ENCODE data around the gene BICC1. TPM values are rescaled to one million over a fixed set of nuclear protein-coding genes. Genes with fewer than 3 reads are reported as not detected.

The BICC1 gene
- total and polyA plus RNA-seq, 10 donors, result 0.86 to 5.4 (median 3.5) TPM

- Histone ChIP-seq H3K9me3 (peaks cover 0 to 14% (median under 1%) of the 10 kb centered on the region in 8 donors), H3K36me3 (no peaks in the 10 kb centered on the region), H3K4me3 (no peak overlapping the region), H3K27me3 (replicated peaks in 1 of 7) (no peaks in the 10 kb centered on the region), H3K4me1 (no peaks in the 10 kb centered on the region), H3K27ac (no peak overlapping the region)
- TF ChIP-seq POLR2AphosphoS5 (IDR thresholded peaks at IDR 0.05) (no peak), POLR2A (IDR thresholded peaks at IDR 0.05) (no peak), CTCF (IDR thresholded peaks at IDR 0.05 in 8 of 11, conservative IDR thresholded peaks at IDR 0.05 in 3 of 11) (no peak)
- intact Hi-C loops (cut with DNase I; ENCODE audit: low total_unique reads), result no loop called here
- 78 to 91% (median 79%) methylated on average over 3 of the region's 3 CpGs for WGBS, 5 donors
- no peak for DNase-seq
Observed at GRCh38 chr10:58697691-58698090, 185.0 kb downstream of the BICC1 start.

GRCh38 chr10:58698777-58699356 is 186.2 kb downstream of the BICC1 start:
- peaks cover 0 to 10% (median 0%) of the 10 kb centered on the region in 8 donors for H3K9me3 ChIP-seq
- TF ChIP-seq CTCF (IDR thresholded peaks at IDR 0.05 in 8 of 11, conservative IDR thresholded peaks at IDR 0.05 in 3 of 11) (no peak), POLR2A (IDR thresholded peaks at IDR 0.05) (no peak), POLR2AphosphoS5 (IDR thresholded peaks at IDR 0.05) (no peak)
- H3K4me3 ChIP-seq, result no peak overlapping the region
- H3K27me3 ChIP-seq (replicated peaks in 1 of 7), result no peaks in the 10 kb centered on the region
- H3K4me1 ChIP-seq, result no peaks in the 10 kb centered on the region
- H3K36me3 ChIP-seq, result no peaks in the 10 kb centered on the region
- intact Hi-C loops (cut with DNase I; ENCODE audit: low total_unique reads), result no loop called here
- 69 to 80% (median 73%) methylated on average over 5 of the region's 5 CpGs for WGBS, 5 donors
- no peak overlapping the region for H3K27ac ChIP-seq
- DNase-seq, result no peak

- intact Hi-C loops (cut with DNase I; ENCODE audit: low total_unique reads), result no loop called here
- H3K27ac ChIP-seq, result no peak overlapping the region
- TF ChIP-seq POLR2A (IDR thresholded peaks at IDR 0.05), result no peak
- TF ChIP-seq POLR2AphosphoS5 (IDR thresholded peaks at IDR 0.05), result no peak
- no peak for TF ChIP-seq CTCF (IDR thresholded peaks at IDR 0.05 in 8 of 11, conservative IDR thresholded peaks at IDR 0.05 in 3 of 11)
- no peak overlapping the region for H3K4me3 ChIP-seq
- no peak for DNase-seq
- no peaks in the 10 kb centered on the region for H3K9me3 ChIP-seq
- H3K36me3 ChIP-seq, result no peaks in the 10 kb centered on the region
- H3K27me3 ChIP-seq (replicated peaks in 1 of 7), result no peaks in the 10 kb centered on the region
- 60 to 90% (median 72%) methylated on average over 1 of the region's 1 CpG for WGBS, 5 donors
- no peaks in the 10 kb centered on the region for H3K4me1 ChIP-seq
Observed at GRCh38 chr10:58700591-58700990, 187.9 kb downstream of the BICC1 start.

- TF ChIP-seq CTCF (IDR thresholded peaks at IDR 0.05 in 8 of 11, conservative IDR thresholded peaks at IDR 0.05 in 3 of 11) (no peak), POLR2AphosphoS5 (IDR thresholded peaks at IDR 0.05) (no peak), POLR2A (IDR thresholded peaks at IDR 0.05) (no peak)
- Histone ChIP-seq H3K36me3 (no peaks in the 10 kb centered on the region), H3K4me1 (no peaks in the 10 kb centered on the region), H3K9me3 (no peaks in the 10 kb centered on the region), H3K4me3 (no peak overlapping the region), H3K27me3 (replicated peaks in 1 of 7) (no peaks in the 10 kb centered on the region), H3K27ac (no peak overlapping the region)
- intact Hi-C loops (cut with DNase I; ENCODE audit: low total_unique reads), result no loop called here
- DNase-seq, result no peak
- WGBS, 5 donors, result 73 to 87% (median 82%) methylated on average over 6 of the region's 6 CpGs
Observed at GRCh38 chr10:58701405-58702135, 188.9 kb downstream of the BICC1 start.

Measured in spleen (tissue), 11 donors.